Neuronal stem cell (in vitro differentiated cells): Measurements from ENCODE around the gene TANC2.

Experiments
- DNase-seq: peaks from one replicate; pipeline ENCODE4 v3.0.0-alpha.2; 2013; ENCODE audit warnings: low spot score
- H2AFZ ChIP-seq: one replicate; pipeline ENCODE4 v1.6.1; 2013; ENCODE audit warnings: mild to moderate bottlenecking, low read length, inconsistent platforms
- H2AK5ac ChIP-seq: 2 replicates; pipeline ENCODE4 v1.6.1; 2013; ENCODE audit warnings: low read depth, mild to moderate bottlenecking, inconsistent platforms, low read length, moderate library complexity, mixed read lengths
- H2BK120ac ChIP-seq: 2 replicates; pipeline ENCODE4 v1.6.1; 2013; ENCODE audit warnings: low read depth, mild to moderate bottlenecking, inconsistent platforms, low read length, moderate library complexity, mixed read lengths
- H2BK12ac ChIP-seq: one replicate; pipeline ENCODE4 v1.6.1; 2013; ENCODE audit warnings: low read length, inconsistent platforms
- H2BK15ac ChIP-seq: 2 replicates; pipeline ENCODE4 v1.6.1; 2013; ENCODE audit warnings: mild to moderate bottlenecking, low read length, inconsistent platforms, mixed read lengths
- H2BK5ac ChIP-seq: one replicate; pipeline ENCODE4 v1.6.1; 2013; ENCODE audit warnings: inconsistent platforms, mild to moderate bottlenecking, low read length, moderate library complexity
- H3K14ac ChIP-seq: one replicate; pipeline ENCODE4 v1.6.1; 2013; ENCODE audit warnings: low read length, inconsistent platforms
- H3K18ac ChIP-seq: 2 replicates; pipeline ENCODE4 v1.6.1; 2013; ENCODE audit warnings: low read length, inconsistent platforms
- H3K23ac ChIP-seq: 2 replicates; pipeline ENCODE4 v1.6.1; 2013; ENCODE audit warnings: low read depth, mild to moderate bottlenecking, mixed read lengths, low read length, inconsistent platforms; ENCODE audit not compliant: poor library complexity
- H3K27ac ChIP-seq: replicated peaks from 3 replicates; pipeline ENCODE4 v1.5.1; 2013; ENCODE audit warnings: low read length, inconsistent platforms
- H3K27me3 ChIP-seq, 3 experiments: 2 replicates each; pipeline ENCODE4 v1.6.1; 2013; ENCODE audit warnings: low read length in 3 of 3, mild to moderate bottlenecking in 2 of 3, inconsistent platforms in 1 of 3, low read depth in 1 of 3, mixed read lengths in 1 of 3, moderate library complexity in 1 of 3; ENCODE audit not compliant: control insufficient read depth in 3 of 3, insufficient read depth in 3 of 3
- H3K36me3 ChIP-seq, 2 donors: replicated peaks in 1 of 2; 2 replicates each; pipeline ENCODE4 v1.6.1; 2013; ENCODE audit warnings: low read length in 2 of 2; ENCODE audit not compliant: control insufficient read depth in 2 of 2, insufficient read depth in 2 of 2
- H3K4ac ChIP-seq: 2 replicates; pipeline ENCODE4 v1.6.1; 2013; ENCODE audit warnings: inconsistent platforms, mild to moderate bottlenecking, low read length, moderate library complexity
- H3K4me1 ChIP-seq, 2 donors: 1 replicate in 1 of 2; 2 replicates in 1 of 2; pipeline ENCODE4 v1.6.1; 2013; ENCODE audit warnings: low read length in 2 of 2, low read depth in 1 of 2; ENCODE audit not compliant: control insufficient read depth in 2 of 2, insufficient read depth in 1 of 2
- H3K4me2 ChIP-seq: one replicate; pipeline ENCODE4 v1.6.1; 2013; ENCODE audit warnings: mild to moderate bottlenecking, low read length, inconsistent platforms; ENCODE audit not compliant: insufficient read depth, poor library complexity, severe bottlenecking
- H3K4me3 ChIP-seq, 2 donors: 2 replicates each; pipeline ENCODE4 v1.5.1; 2013; ENCODE audit warnings: low read length in 2 of 2, mild to moderate bottlenecking in 2 of 2, inconsistent platforms in 1 of 2, moderate library complexity in 1 of 2
- H3K79me1 ChIP-seq: one replicate; pipeline ENCODE4 v1.6.1; 2013; ENCODE audit warnings: low read depth, mild to moderate bottlenecking, inconsistent platforms, low read length, moderate library complexity
- H3K9ac ChIP-seq: one replicate; pipeline ENCODE4 v1.6.1; 2013; ENCODE audit warnings: mild to moderate bottlenecking, low read depth, low read length, inconsistent platforms; ENCODE audit not compliant: poor library complexity
- H3K9me3 ChIP-seq, 2 donors: replicated peaks in 1 of 2; 2 replicates each; pipeline versions ENCODE3 to v1.6.1; 2013; ENCODE audit warnings: low read length in 2 of 2, mild to moderate bottlenecking in 2 of 2, inconsistent platforms in 1 of 2, low read depth in 1 of 2, mixed read lengths in 1 of 2, moderate library complexity in 1 of 2; ENCODE audit not compliant: control insufficient read depth in 2 of 2, insufficient read depth in 1 of 2
- H4K8ac ChIP-seq: one replicate; pipeline ENCODE4 v1.6.1; 2013; ENCODE audit warnings: low read depth, mild to moderate bottlenecking, inconsistent platforms, low read length, moderate library complexity
- H4K91ac ChIP-seq: one replicate; pipeline ENCODE4 v1.6.1; 2013; ENCODE audit warnings: low read length, low read depth, mild to moderate bottlenecking, inconsistent platforms; ENCODE audit not compliant: poor library complexity
- WGBS, 2 donors: extraction: QIAGEN DNeasy Blood & Tissue Kit; methylation state at CpG; one replicate each; pipeline ENCODE4 v1.1.7; 2013; ENCODE audit warnings: missing lambda C conversion rate in 2 of 2, mixed read lengths in 1 of 2; ENCODE audit not compliant: insufficient read length in 2 of 2, insufficient replicate concordance in 1 of 2; ENCODE audit errors: extremely low coverage in 2 of 2; 5-methylcytosine and 5-hydroxymethylcytosine counted together

TANC2 gene

DNA sequence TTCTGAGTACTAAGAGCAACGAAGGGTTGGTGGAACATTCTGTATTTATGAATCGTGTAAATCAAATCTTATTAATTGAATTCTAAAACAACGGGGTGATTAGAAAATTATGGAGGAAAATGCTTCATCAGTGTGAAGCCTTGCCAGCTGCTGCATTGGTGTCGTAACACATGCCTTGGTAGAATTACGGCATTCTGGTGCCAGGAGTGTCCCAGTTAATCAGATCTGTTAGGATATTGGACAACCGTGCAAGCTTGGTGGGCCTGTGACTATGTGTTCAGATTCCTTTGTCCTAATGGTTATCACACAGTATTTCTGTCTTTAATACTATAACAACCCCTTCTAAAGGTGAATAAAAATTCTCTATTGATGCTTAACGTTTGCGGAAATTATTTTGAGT lies 44.2 kb upstream of the TANC2 start:
- Histone ChIP-seq H3K23ac (no peak overlapping the region), H2BK15ac (no peak overlapping the region), H3K18ac (no peak overlapping the region), H3K9me3 (no peaks in the 10 kb centered on the region), H3K4me1 (peaks cover 0 to 2% of the 10 kb centered on the region in 2 donors), H2AK5ac (no peak overlapping the region), H3K14ac (no peak overlapping the region), H3K4me3 (no peak overlapping the region), H3K9ac (no peak overlapping the region), H2BK5ac (no peak overlapping the region), H2BK12ac (no peak overlapping the region), H4K91ac (no peak overlapping the region), H3K36me3 (no peaks in the 10 kb centered on the region), H3K4me2 (no peak overlapping the region), H2BK120ac (no peak overlapping the region), H4K8ac (no peak overlapping the region), H3K27ac (no peak overlapping the region), H3K79me1 (no peaks in the 10 kb centered on the region), H3K27me3 (no peaks in the 10 kb centered on the region), H3K4ac (no peak overlapping the region), H2AFZ (no peak overlapping the region)
- no CpG with 5 or more reads among the region's 8 CpGs for WGBS, 2 donors
- DNase-seq, result no peak

DNA sequence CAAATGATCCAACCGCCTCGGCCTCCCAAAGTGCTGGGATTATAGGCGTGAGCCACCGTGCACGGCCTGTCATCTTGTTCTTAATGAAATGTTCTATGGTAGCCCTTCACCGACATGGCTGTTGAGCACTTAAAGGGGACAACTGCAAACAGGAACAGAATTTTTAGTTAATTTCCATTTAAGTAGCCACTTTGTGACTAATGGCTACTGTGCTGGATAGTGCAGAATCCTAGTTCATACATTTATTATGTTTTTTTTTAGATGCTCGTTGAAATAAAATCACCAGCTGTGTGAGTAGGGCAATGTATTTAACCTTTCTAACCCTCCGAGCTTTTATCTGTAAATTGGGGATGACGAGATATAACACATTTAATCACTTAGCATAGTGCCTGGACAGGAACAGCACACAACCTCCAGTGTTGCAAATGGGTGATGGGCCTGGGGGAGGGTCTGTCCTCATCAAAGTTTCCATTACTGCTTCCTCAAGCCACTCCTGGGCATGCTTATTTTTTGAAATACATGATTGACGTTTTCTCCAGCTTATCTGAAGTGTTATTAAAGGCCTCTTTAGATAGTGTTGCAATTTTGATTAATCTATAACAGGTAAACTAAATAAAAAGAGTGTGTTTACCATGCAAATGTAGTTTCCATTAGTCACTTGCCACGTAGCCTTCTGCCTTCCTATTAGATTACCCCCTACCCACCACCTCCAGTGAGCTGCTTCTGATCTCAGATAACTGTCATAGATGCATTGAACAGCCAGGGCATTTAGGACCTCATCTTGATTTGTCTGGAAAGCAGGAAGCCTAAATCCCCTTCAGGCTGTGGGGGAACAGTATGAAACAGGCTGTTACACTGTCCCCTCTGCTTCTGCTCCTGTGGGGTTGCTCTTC lies 42.5 kb upstream of the TANC2 start:
- no peaks in the 10 kb centered on the region for H3K4me1 ChIP-seq
- no peak overlapping the region for H3K27ac ChIP-seq
- H3K9ac ChIP-seq, result no peak overlapping the region
- H2BK120ac ChIP-seq, result no peak overlapping the region
- H4K8ac ChIP-seq, result no peak overlapping the region
- no peak overlapping the region for H2AFZ ChIP-seq
- H3K23ac ChIP-seq, result no peak overlapping the region
- no peak overlapping the region for H3K14ac ChIP-seq
- H4K91ac ChIP-seq, result no peak overlapping the region
- no peaks in the 10 kb centered on the region for H3K27me3 ChIP-seq
- H3K4me3 ChIP-seq, result no peak overlapping the region
- no peak for DNase-seq
- H3K4me2 ChIP-seq, result no peak overlapping the region
- no peaks in the 10 kb centered on the region for H3K36me3 ChIP-seq
- H3K79me1 ChIP-seq, result no peaks in the 10 kb centered on the region
- H3K18ac ChIP-seq, result no peak overlapping the region
- H2BK12ac ChIP-seq, result no peak overlapping the region
- no CpG with 5 or more reads among the region's 11 CpGs for WGBS, 2 donors
- H3K9me3 ChIP-seq, result no peaks in the 10 kb centered on the region
- no peak overlapping the region for H2BK15ac ChIP-seq
- no peak overlapping the region for H3K4ac ChIP-seq
- H2BK5ac ChIP-seq, result no peak overlapping the region
- no peak overlapping the region for H2AK5ac ChIP-seq

GRCh38 chr17:62925267-62925836 lies 40.7 kb upstream of the TANC2 start:
- H2BK120ac ChIP-seq, result no peak overlapping the region
- H3K9ac ChIP-seq, result no peak overlapping the region
- H2BK12ac ChIP-seq, result no peak overlapping the region
- no peak overlapping the region for H2AK5ac ChIP-seq
- H3K79me1 ChIP-seq, result no peaks in the 10 kb centered on the region
- H3K23ac ChIP-seq, result no peak overlapping the region
- no peak overlapping the region for H2AFZ ChIP-seq
- WGBS, 2 donors, result no CpG with 5 or more reads among the region's 3 CpGs
- no peak for DNase-seq
- no peaks in the 10 kb centered on the region for H3K36me3 ChIP-seq
- H3K27me3 ChIP-seq, result no peaks in the 10 kb centered on the region
- no peak overlapping the region for H2BK15ac ChIP-seq
- H4K91ac ChIP-seq, result no peak overlapping the region
- H4K8ac ChIP-seq, result no peak overlapping the region
- no peak overlapping the region for H3K4ac ChIP-seq
- no peak overlapping the region for H2BK5ac ChIP-seq
- no peak overlapping the region for H3K14ac ChIP-seq
- H3K4me3 ChIP-seq, result no peak overlapping the region
- no peak overlapping the region for H3K27ac ChIP-seq
- H3K18ac ChIP-seq, result no peak overlapping the region
- H3K9me3 ChIP-seq, result no peaks in the 10 kb centered on the region
- no peak overlapping the region for H3K4me2 ChIP-seq
- no peaks in the 10 kb centered on the region for H3K4me1 ChIP-seq

GRCh38 chr17:62927083-62927482 lies 39.0 kb upstream of the TANC2 start:
- no peak overlapping the region for H4K8ac ChIP-seq
- no peak overlapping the region for H2BK120ac ChIP-seq
- DNase-seq, result no peak
- H3K27me3 ChIP-seq, result no peaks in the 10 kb centered on the region
- H2AK5ac ChIP-seq, result no peak overlapping the region
- no peak overlapping the region for H2BK15ac ChIP-seq
- no peak overlapping the region for H3K27ac ChIP-seq
- no peak overlapping the region for H3K23ac ChIP-seq
- H3K4ac ChIP-seq, result no peak overlapping the region
- H3K4me2 ChIP-seq, result no peak overlapping the region
- H3K18ac ChIP-seq, result no peak overlapping the region
- H4K91ac ChIP-seq, result no peak overlapping the region
- H3K14ac ChIP-seq, result no peak overlapping the region
- no peaks in the 10 kb centered on the region for H3K79me1 ChIP-seq
- WGBS, 2 donors, result no CpG with 5 or more reads among the region's 6 CpGs
- H3K4me3 ChIP-seq, result no peak overlapping the region
- H2AFZ ChIP-seq, result no peak overlapping the region
- H3K4me1 ChIP-seq, result no peaks in the 10 kb centered on the region
- no peaks in the 10 kb centered on the region for H3K36me3 ChIP-seq
- H3K9ac ChIP-seq, result no peak overlapping the region
- H3K9me3 ChIP-seq, result no peaks in the 10 kb centered on the region
- H2BK12ac ChIP-seq, result no peak overlapping the region
- no peak overlapping the region for H2BK5ac ChIP-seq
